NB4 (cell line): ENCODE results near the gene SUMO3.

ENCODE experiments used
- CTCF ChIP-seq: IDR thresholded peaks from one replicate; pipeline ENCODE4 v1.5.1; 2012; ENCODE audit warnings: low read depth, low read length
- MAX ChIP-seq: IDR thresholded peaks from 2 replicates; pipeline ENCODE4 v1.6.1; 2011; ENCODE audit warnings: low read depth, low read length
- MYC ChIP-seq: IDR thresholded peaks from 2 replicates; pipeline ENCODE4 v1.6.1; 2011; ENCODE audit warnings: low read depth, low read length
- POLR2A ChIP-seq: IDR thresholded peaks from 2 replicates; pipeline ENCODE4 v1.6.1; 2011; ENCODE audit warnings: mild to moderate bottlenecking; ENCODE audit not compliant: insufficient read length; ENCODE audit errors: extremely low read depth

DNA sequence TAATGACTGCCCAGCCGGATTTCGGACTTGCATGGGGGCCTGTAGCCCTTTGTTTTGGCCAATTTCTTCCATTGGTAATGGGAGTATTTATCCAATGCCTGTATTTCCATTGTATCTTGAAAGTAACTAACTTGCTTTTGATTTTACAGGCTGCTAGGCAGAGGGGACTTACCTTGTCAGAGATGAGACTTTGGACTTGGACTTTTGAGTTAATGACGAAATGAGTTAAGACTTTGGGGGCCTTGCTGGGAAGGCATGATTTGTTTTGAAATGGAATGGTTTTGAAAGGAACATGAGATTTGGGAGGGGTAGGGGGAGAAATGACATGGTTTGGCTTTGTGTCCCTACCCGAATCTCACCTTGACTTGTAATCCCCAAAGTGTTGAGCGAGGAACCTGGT, 25.9 kb downstream of the SUMO3 start:
- TF ChIP-seq CTCF (no peak), POLR2A (no peak), MAX (no peak), MYC (no peak)
